HepG2 (cell line): ENCODE results near the gene POU6F2. TPM values are rescaled to one million over a fixed set of nuclear protein-coding genes. Genes with fewer than 3 reads are reported as not detected.

Experiments used
- ATAC-seq: fragments of 200-7000 bp; cut with Tn5 transposase; 3 replicates; pipeline ENCODE4 v1.9.1; 2020; ENCODE audit warnings: mild to moderate bottlenecking, moderate library complexity
- BruUV-seq: library from RNA; stranded (reverse); fragments of 400-500 nt; replicated peaks from 2 replicates; lab custom pipeline; 2021; lab: Mats Ljungman, UMichigan
- CTCF ChIA-PET: fragments of 300-600 bp; formaldehyde crosslinking; extraction: SDS; loops from one replicate; lab custom pipeline; 2021; ENCODE audit warnings: low total read pairs, inconsistent platforms, low intra/inter-chr PET ratio; lab: Yijun Ruan, JAX
- POLR2A ChIA-PET: fragments of 350-600 bp; sonication (Branson Sonifier 250); formaldehyde crosslinking; loops from one replicate; lab custom pipeline; 2020; ENCODE audit warnings: antibody characterized with exemption, inconsistent platforms; lab: Yijun Ruan, JAX
- DNase-seq: peaks from one replicate; pipeline ENCODE4 v3.0.0-alpha.2; 2015; ENCODE audit warnings: low spot score
- FAIRE-seq: peaks from 3 replicates; lab custom pipeline; 2011; peaks lifted over from hg19 to GRCh38; lab: Jason Lieb, UNC
- H2AFZ ChIP-seq: one replicate; pipeline ENCODE4 v1.6.1; 2011; ENCODE audit warnings: low read length, inconsistent platforms
- H3K27ac ChIP-seq: fragments of 300-600 bp; 3 replicates; pipeline ENCODE4 v1.8.0; 2011; ENCODE audit warnings: mixed run types, mild to moderate bottlenecking, mixed read lengths, low read length, inconsistent platforms; ENCODE audit not compliant: insufficient read depth; ENCODE audit errors: extremely low read length
- H3K27me3 ChIP-seq, 2 experiments: fragments of 200-600 bp in 1 of 2; 2 replicates in 1 of 2; 3 replicates in 1 of 2; pipeline versions ENCODE4 v1.6.0 to v1.8.0; 2011; ENCODE audit warnings: low read length in 2 of 2, mild to moderate bottlenecking in 2 of 2, moderate library complexity in 2 of 2, inconsistent platforms in 1 of 2; ENCODE audit not compliant: insufficient read depth in 2 of 2, control insufficient read depth in 1 of 2
- H3K36me3 ChIP-seq, 2 experiments: fragments of 200-600 bp in 1 of 2; replicated peaks in 1 of 2; 2 replicates in 1 of 2; 3 replicates in 1 of 2; pipeline versions ENCODE4 v1.5.1 to v1.8.0; 2011; ENCODE audit warnings: low read length in 2 of 2, inconsistent platforms in 1 of 2; ENCODE audit not compliant: insufficient read depth in 2 of 2, control insufficient read depth in 1 of 2
- H3K4me1 ChIP-seq: 2 replicates; pipeline ENCODE4 v1.5.1; 2012; ENCODE audit warnings: low read length, inconsistent platforms; ENCODE audit not compliant: insufficient read depth
- H3K4me2 ChIP-seq: 2 replicates; pipeline ENCODE4 v1.6.0; 2011; ENCODE audit warnings: low read depth, low read length, inconsistent platforms
- H3K4me3 ChIP-seq, 3 experiments: fragments of 200-600 bp in 1 of 3; sonication (generic), shearing (Covaris generic) in 1 of 3; replicated peaks in 1 of 3; 2 replicates each; pipeline ENCODE4 v1.5.1; 2011 to 2016; ENCODE audit warnings: low read length in 3 of 3, inconsistent platforms in 2 of 3, low read depth in 2 of 3, mild to moderate bottlenecking in 2 of 3, control low read depth in 1 of 3, mixed read lengths in 1 of 3; ENCODE audit not compliant: insufficient read depth in 1 of 3
- H3K79me2 ChIP-seq: one replicate; pipeline ENCODE4 v1.6.1; 2011; ENCODE audit warnings: low read length, inconsistent platforms; ENCODE audit not compliant: insufficient read depth
- H3K9ac ChIP-seq: 2 replicates; pipeline ENCODE4 v1.6.0; 2011; ENCODE audit warnings: mild to moderate bottlenecking, low read depth, low read length, inconsistent platforms; ENCODE audit not compliant: insufficient read depth
- H3K9me3 ChIP-seq: 2 replicates; pipeline ENCODE4 v1.5.1; 2012; ENCODE audit warnings: mild to moderate bottlenecking, low read length
- H4K20me1 ChIP-seq: 2 replicates; pipeline ENCODE4 v1.6.0; 2011; ENCODE audit warnings: inconsistent platforms, mild to moderate bottlenecking, low read length, moderate library complexity; ENCODE audit not compliant: insufficient read depth
- ADNP ChIP-seq: sonication (generic); formaldehyde crosslinking; IDR thresholded peaks from 2 replicates; pipeline ENCODE4 v1.4.0; 2020; ENCODE audit warnings: missing genetic modification reagents
- CCAR2 ChIP-seq: fragments of 200-400 bp; formaldehyde crosslinking; optimal IDR thresholded peaks from 2 replicates; pipeline ENCODE3; 2018; ENCODE audit warnings: low read depth, mild to moderate bottlenecking, low read length, moderate library complexity
- CREM ChIP-seq, 2 experiments: sonication (generic) in 1 of 2; formaldehyde crosslinking in 1 of 2; IDR thresholded peaks; 2 replicates each; pipeline versions ENCODE4 v1.4.0 to v1.6.1; 2016 to 2020; ENCODE audit warnings: antibody characterized with exemption in 1 of 2, mild to moderate bottlenecking in 1 of 2, missing genetic modification reagents in 1 of 2
- FOXM1 ChIP-seq: sonication (generic); formaldehyde crosslinking; IDR thresholded peaks from 2 replicates; pipeline ENCODE4 v1.5.0; 2020; ENCODE audit warnings: missing genetic modification reagents
- HOXD1 ChIP-seq: sonication (generic); formaldehyde crosslinking; IDR thresholded peaks from 2 replicates; pipeline ENCODE4 v1.5.0; 2020; ENCODE audit warnings: missing genetic modification reagents
- KDM4B ChIP-seq: sonication (generic); formaldehyde crosslinking; IDR thresholded peaks from 2 replicates; pipeline ENCODE4 v1.4.0; 2020; ENCODE audit warnings: missing genetic modification reagents
- MAFG ChIP-seq: sonication (generic); formaldehyde crosslinking; IDR thresholded peaks from 2 replicates; pipeline ENCODE4 v1.5.1; 2020; ENCODE audit warnings: mild to moderate bottlenecking, missing genetic modification reagents
- MED8 ChIP-seq: sonication (generic); formaldehyde crosslinking; IDR thresholded peaks from 2 replicates; pipeline ENCODE4 v1.8.1; 2023; ENCODE audit warnings: mild to moderate bottlenecking, missing genetic modification reagents; ENCODE audit not compliant: insufficient replicate concordance
- NFIB ChIP-seq: sonication (generic); formaldehyde crosslinking; IDR thresholded peaks from 2 replicates; pipeline ENCODE4 v1.9.0; 2021; ENCODE audit warnings: missing genetic modification reagents, mild to moderate bottlenecking, borderline replicate concordance
- YEATS4 ChIP-seq: sonication (generic); formaldehyde crosslinking; IDR thresholded peaks from 2 replicates; pipeline ENCODE4 v1.4.0; 2020; ENCODE audit warnings: missing genetic modification reagents, borderline replicate concordance
- ZNF563 ChIP-seq: sonication (generic); formaldehyde crosslinking; IDR thresholded peaks from 2 replicates; pipeline ENCODE4 v1.8.0; 2022; ENCODE audit warnings: mild to moderate bottlenecking, moderate library complexity, missing genetic modification reagents
- ZNF776 ChIP-seq: sonication (generic); formaldehyde crosslinking; IDR thresholded peaks from 2 replicates; pipeline ENCODE4 v1.4.0; 2020; ENCODE audit warnings: mild to moderate bottlenecking, missing genetic modification reagents
- WGBS: methylation state at CpG from one replicate; pipeline ENCODE4 v1.1.6; 2017; ENCODE audit warnings: low lambda C conversion rate; 5-methylcytosine and 5-hydroxymethylcytosine counted together
- in situ Hi-C: cut with HindIII; loops from 2 replicates; pipeline ENCODE4 v1.10.0; 2017; ENCODE audit warnings: low pct_unique_long_range_greater_than_20kb; ENCODE audit not compliant: extremely low pct_ligation_motif_present
- intact Hi-C: fragments of 100-400 bp; cut with micrococcal nuclease; formaldehyde crosslinking; loops from one replicate; pipeline ENCODE4 v1.10.0; 2022; ENCODE audit not compliant: unreplicated experiment
- polyA plus RNA-seq, 8 experiments: library from polyadenylated mRNA; depleted of rRNA in 3 of 8; stranded (reverse) in 7 of 8; unstranded in 1 of 8; fragments of >200 nt; fragmentation: Illumina TruSeq in 4 of 8; extraction: Trizol in 4 of 8; gene quantifications; 2 replicates each; pipeline versions ENCODE4 v1.2.1 to v1.2.3, GENCODE V29; 2011 to 2016; ENCODE audit warnings: low read depth in 4 of 8, missing spikeins in 1 of 8, mixed read lengths in 1 of 8; ENCODE audit not compliant: insufficient read depth in 1 of 8
- total RNA-seq, 5 experiments: library from RNA; depleted of rRNA; stranded (reverse); fragments of >200 nt; fragmentation: Illumina TruSeq; extraction: Trizol; gene quantifications; 2 replicates each; pipeline ENCODE4 v1.2.3, GENCODE V29; 2016; ENCODE audit warnings: low read depth in 1 of 5
- TF ChIP-seq, protein P1 (sequence below): sonication (generic); formaldehyde crosslinking; IDR thresholded peaks from 2 replicates; pipeline ENCODE4 v1.8.1; 2023; ENCODE audit warnings: missing genetic modification reagents, inconsistent platforms, borderline replicate concordance
- TF ChIP-seq, protein P2 (sequence below): sonication (generic); formaldehyde crosslinking; conservative IDR thresholded peaks from 2 replicates; pipeline ENCODE4 v1.4.0; 2020; ENCODE audit warnings: missing genetic modification reagents

POU6F2 gene
- total and polyA plus RNA-seq, 2 of the 13 experiments (the other 11 are each of a cell fraction or from before 2014, with no cell fraction given) = not detected

DNA sequence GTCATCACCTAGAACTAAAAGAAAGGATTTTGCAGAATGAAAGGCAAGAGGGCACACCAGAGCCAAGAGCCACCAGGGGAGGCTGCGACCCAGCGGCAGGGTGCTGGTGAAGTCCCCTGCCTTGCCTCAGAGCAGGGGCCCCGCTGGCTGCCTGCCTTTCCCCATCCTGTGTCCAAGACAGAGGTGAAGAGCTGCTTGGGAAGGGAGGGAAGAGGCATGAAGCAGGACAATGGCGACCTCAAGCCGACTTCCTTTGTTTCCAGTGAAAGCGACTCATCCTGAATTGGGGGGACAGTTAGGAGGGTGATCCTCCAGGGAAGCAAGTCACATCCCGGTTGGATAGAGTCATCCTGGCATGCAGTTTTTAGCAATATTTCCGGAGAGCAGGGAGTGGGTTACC, 333.0 kb downstream of the POU6F2 start:
- Histone ChIP-seq H3K36me3 (no peaks in the 10 kb centered on the region), H3K27ac (no peak overlapping the region), H3K9me3 (no peaks in the 10 kb centered on the region), H4K20me1 (no peaks in the 10 kb centered on the region), H3K9ac (no peak overlapping the region), H2AFZ (no peak overlapping the region), H3K4me1 (no peaks in the 10 kb centered on the region), H3K4me3 (no peak overlapping the region), H3K4me2 (no peak overlapping the region), H3K27me3 (peaks cover 0 to 11% of the 10 kb centered on the region in 2 experiments; a peak in 3 of 5 replicates), H3K79me2 (no peaks in the 10 kb centered on the region)
- ATAC-seq (no peak), FAIRE-seq (no peak), DNase-seq (no peak)
- BruUV-seq = no TSS peak
- ChIA-PET CTCF (no interaction called here), POLR2A (no interaction called here)
- WGBS = 34% methylated on average over 7 of the region's 8 CpGs
- in situ Hi-C loops (no loop called here), intact Hi-C loops (no loop called here)
- no peak for TF ChIP-seq FOXM1 (CRISPR knock-in tag)
- TF ChIP-seq ZNF776 (CRISPR knock-in tag) = no peak
- no peak for TF ChIP-seq YEATS4 (CRISPR knock-in tag)
- TF ChIP-seq ZNF563 = no peak
- TF ChIP-seq NFIB = no peak
- TF ChIP-seq ADNP = no peak
- TF ChIP-seq MAFG (CRISPR knock-in tag) = no peak
- no peak for TF ChIP-seq MED8 (CRISPR knock-in tag)
- TF ChIP-seq KDM4B (CRISPR knock-in tag) = no peak
- TF ChIP-seq, protein P1, sequence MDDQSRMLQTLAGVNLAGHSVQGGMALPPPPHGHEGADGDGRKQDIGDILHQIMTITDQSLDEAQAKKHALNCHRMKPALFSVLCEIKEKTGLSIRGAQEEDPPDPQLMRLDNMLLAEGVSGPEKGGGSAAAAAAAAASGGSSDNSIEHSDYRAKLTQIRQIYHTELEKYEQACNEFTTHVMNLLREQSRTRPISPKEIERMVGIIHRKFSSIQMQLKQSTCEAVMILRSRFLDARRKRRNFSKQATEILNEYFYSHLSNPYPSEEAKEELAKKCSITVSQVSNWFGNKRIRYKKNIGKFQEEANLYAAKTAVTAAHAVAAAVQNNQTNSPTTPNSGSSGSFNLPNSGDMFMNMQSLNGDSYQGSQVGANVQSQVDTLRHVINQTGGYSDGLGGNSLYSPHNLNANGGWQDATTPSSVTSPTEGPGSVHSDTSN (CRISPR knock-in tag) = no peak
- TF ChIP-seq, protein P2, sequence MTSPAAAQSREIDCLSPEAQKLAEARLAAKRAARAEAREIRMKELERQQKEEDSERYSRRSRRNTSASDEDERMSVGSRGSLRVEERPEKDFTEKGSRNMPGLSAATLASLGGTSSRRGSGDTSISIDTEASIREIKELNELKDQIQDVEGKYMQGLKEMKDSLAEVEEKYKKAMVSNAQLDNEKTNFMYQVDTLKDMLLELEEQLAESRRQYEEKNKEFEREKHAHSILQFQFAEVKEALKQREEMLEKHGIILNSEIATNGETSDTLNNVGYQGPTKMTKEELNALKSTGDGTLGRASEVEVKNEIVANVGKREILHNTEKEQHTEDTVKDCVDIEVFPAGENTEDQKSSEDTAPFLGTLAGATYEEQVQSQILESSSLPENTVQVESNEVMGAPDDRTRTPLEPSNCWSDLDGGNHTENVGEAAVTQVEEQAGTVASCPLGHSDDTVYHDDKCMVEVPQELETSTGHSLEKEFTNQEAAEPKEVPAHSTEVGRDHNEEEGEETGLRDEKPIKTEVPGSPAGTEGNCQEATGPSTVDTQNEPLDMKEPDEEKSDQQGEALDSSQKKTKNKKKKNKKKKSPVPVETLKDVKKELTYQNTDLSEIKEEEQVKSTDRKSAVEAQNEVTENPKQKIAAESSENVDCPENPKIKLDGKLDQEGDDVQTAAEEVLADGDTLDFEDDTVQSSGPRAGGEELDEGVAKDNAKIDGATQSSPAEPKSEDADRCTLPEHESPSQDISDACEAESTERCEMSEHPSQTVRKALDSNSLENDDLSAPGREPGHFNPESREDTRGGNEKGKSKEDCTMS (CRISPR knock-in tag) = no peak
- TF ChIP-seq CREM (IDR thresholded peaks at IDR 0.05) = no peak
- TF ChIP-seq CREM (CRISPR knock-in tag; IDR thresholded peaks at IDR 0.05) = no peak
- no peak for TF ChIP-seq HOXD1 (CRISPR knock-in tag)
- no peak for TF ChIP-seq CCAR2
